ENCODE results near the gene THAP7. TPM values are rescaled to one million over a fixed set of nuclear protein-coding genes. Genes with fewer than 3 reads are reported as not detected.

The THAP7 gene
- total and polyA plus RNA-seq, 2 donors (not counting 3 experiments of a cell fraction or from before 2014, with no cell fraction given), result 13.5 to 24.4 TPM

GRCh38 chr22:20977516-20978170 is 24.3 kb downstream of the THAP7 start:
- CTCF ChIA-PET, result no interaction called here
- no peaks in the 10 kb centered on the region for H3K36me3 ChIP-seq (ENCODE audit: control insufficient read depth in 2 of 2, extremely low read depth in 1 of 2, insufficient read depth in 2 of 2, low read length in 2 of 2)
- no peak for TF ChIP-seq POLR2AphosphoS5 (IDR thresholded peaks at IDR 0.05; ENCODE audit: insufficient read depth, low read depth, low read length)
- H3K9me1 ChIP-seq (replicated peaks; ENCODE audit: control insufficient read depth, extremely low read depth, insufficient read depth, low read length), result no peaks in the 10 kb centered on the region
- no peaks in the 10 kb centered on the region for H4K20me1 ChIP-seq (replicated peaks; ENCODE audit: control insufficient read depth, extremely low read depth, insufficient read depth, low read length)
- intact Hi-C loops (cut with micrococcal nuclease) (no loop called here), dilution Hi-C loops (cut with MboI; ENCODE audit: extremely low pct_ligation_motif_present, low sequenced_read_pairs) (no loop called here)
- POLR2A ChIA-PET, result no interaction called here
- DNase-seq (ENCODE audit: low read depth, low spot score) (no peak), FAIRE-seq (no peak)
- no peak overlapping the region for H3K9ac ChIP-seq (replicated peaks; ENCODE audit: extremely low read depth, insufficient read depth, low read length)
- H3K4me1 ChIP-seq (ENCODE audit: control insufficient read depth, extremely low read depth, insufficient read depth, low read length), result peaks cover 12% of the 10 kb centered on the region
- no TSS peak for BruUV-seq (replicated peaks)
- no peak overlapping the region for H3K4me3 ChIP-seq (replicated peaks in 1 of 3; ENCODE audit: insufficient read depth in 1 of 3, low read depth in 1 of 3, low read length in 3 of 3)
- no peak overlapping the region for H2AFZ ChIP-seq (ENCODE audit: low read depth, low read length)
- no peak overlapping the region for H3K27ac ChIP-seq (ENCODE audit: insufficient read depth, low read depth, low read length)
- H3K4me2 ChIP-seq (ENCODE audit: insufficient read depth, low read length), result no peak overlapping the region
- H3K9me3 ChIP-seq (replicated peaks; ENCODE audit: control insufficient read depth, insufficient read depth, low read length), result peaks cover 5% of the 10 kb centered on the region
- H3K27me3 ChIP-seq (ENCODE audit: control insufficient read depth in 2 of 2, insufficient read depth in 2 of 2, low read length in 2 of 2), result no peaks in the 10 kb centered on the region
- peaks cover 4% of the 10 kb centered on the region for H3K79me2 ChIP-seq (ENCODE audit: control insufficient read depth, insufficient read depth, low read length)

GRCh38 chr22:20977019-20977418 is 24.9 kb downstream of the THAP7 start:
- BruUV-seq (replicated peaks), result no TSS peak
- no peak for FAIRE-seq
- CTCF ChIA-PET, result interaction anchor here (1.3 kb wide), 1 partner anchor 15 kb away, joined by 3 read pairs; no protein-coding TSS in a partner anchor

More at GRCh38 chr22:20977019-20977418, 24.9 kb downstream of the THAP7 start:
- Histone ChIP-seq H3K79me2 (ENCODE audit: control insufficient read depth, insufficient read depth, low read length) (no peaks in the 10 kb centered on the region), H3K4me3 (replicated peaks in 1 of 3; ENCODE audit: insufficient read depth in 1 of 3, low read depth in 1 of 3, low read length in 3 of 3) (no peak overlapping the region), H4K20me1 (replicated peaks; ENCODE audit: control insufficient read depth, extremely low read depth, insufficient read depth, low read length) (no peaks in the 10 kb centered on the region), H3K27ac (ENCODE audit: insufficient read depth, low read depth, low read length) (no peak overlapping the region), H3K27me3 (ENCODE audit: control insufficient read depth in 2 of 2, insufficient read depth in 2 of 2, low read length in 2 of 2) (no peaks in the 10 kb centered on the region), H3K4me1 (ENCODE audit: control insufficient read depth, extremely low read depth, insufficient read depth, low read length) (peaks cover 14% of the 10 kb centered on the region), H3K9me3 (replicated peaks; ENCODE audit: control insufficient read depth, insufficient read depth, low read length) (peaks cover 5% of the 10 kb centered on the region), H3K4me2 (ENCODE audit: insufficient read depth, low read length) (no peak overlapping the region), H3K36me3 (ENCODE audit: control insufficient read depth in 2 of 2, extremely low read depth in 1 of 2, insufficient read depth in 2 of 2, low read length in 2 of 2) (no peaks in the 10 kb centered on the region), H3K9me1 (replicated peaks; ENCODE audit: control insufficient read depth, extremely low read depth, insufficient read depth, low read length) (no peaks in the 10 kb centered on the region), H3K9ac (replicated peaks; ENCODE audit: extremely low read depth, insufficient read depth, low read length) (no peak overlapping the region), H2AFZ (ENCODE audit: low read depth, low read length) (no peak overlapping the region)
- TF ChIP-seq GATA2 (IDR thresholded peaks at IDR 0.05; ENCODE audit: insufficient read depth, insufficient read length, low read depth, low read length) (no peak), MYC (IDR thresholded peaks at IDR 0.05; ENCODE audit: low read depth, low read length) (no peak), JUN (IDR thresholded peaks at IDR 0.05; ENCODE audit: borderline replicate concordance, insufficient read depth, insufficient read length, low read depth) (no peak), CTCF (IDR thresholded peaks at IDR 0.05; ENCODE audit: extremely low read depth in 1 of 2, insufficient read depth in 1 of 2, low read depth in 1 of 2, low read length in 2 of 2) (no peak), FOS (IDR thresholded peaks at IDR 0.05; ENCODE audit: borderline replicate concordance, insufficient read depth, low read length) (no peak), EZH2 (IDR thresholded peaks at IDR 0.05; ENCODE audit: borderline replicate concordance, low read depth, low read length, severe bottlenecking) (no peak), POLR2A (IDR thresholded peaks at IDR 0.05; ENCODE audit: low read depth, low read length) (no peak), POLR2AphosphoS5 (IDR thresholded peaks at IDR 0.05; ENCODE audit: insufficient read depth, low read depth, low read length) (no peak)
- TF ChIP-seq, protein P1, sequence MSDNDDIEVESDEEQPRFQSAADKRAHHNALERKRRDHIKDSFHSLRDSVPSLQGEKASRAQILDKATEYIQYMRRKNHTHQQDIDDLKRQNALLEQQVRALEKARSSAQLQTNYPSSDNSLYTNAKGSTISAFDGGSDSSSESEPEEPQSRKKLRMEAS (IDR thresholded peaks at IDR 0.05; ENCODE audit: insufficient read depth, insufficient read length), result no peak
- dilution Hi-C loops (cut with MboI; ENCODE audit: extremely low pct_ligation_motif_present, low sequenced_read_pairs) (no loop called here), intact Hi-C loops (cut with micrococcal nuclease) (no loop called here)
- POLR2A ChIA-PET, result no interaction called here
- no peak for DNase-seq (ENCODE audit: low read depth, low spot score)

Measured in endothelial cell of umbilical vein (primary cell).